SU-DHL-6 (cell line): ENCODE data around the gene RABGAP1.

Experiments used
- H2AFZ ChIP-seq: fragments of 200-600 bp; sonication (generic); 2 replicates; pipeline ENCODE4 v1.6.1; 2014; ENCODE audit warnings: low read depth, mild to moderate bottlenecking, moderate library complexity, mixed read lengths, antibody characterized with exemption, low read length; ENCODE audit not compliant: severe bottlenecking
- H3F3A ChIP-seq: fragments of 200-600 bp; shearing (Covaris generic); 2 replicates; pipeline ENCODE4 v1.6.0; 2016; ENCODE audit warnings: antibody characterized with exemption, mild to moderate bottlenecking; ENCODE audit not compliant: insufficient read depth
- H3K27ac ChIP-seq: fragments of 200-600 bp; sonication (generic); 2 replicates; pipeline ENCODE4 v1.5.1; 2016; ENCODE audit warnings: low read depth, mild to moderate bottlenecking, low read length, moderate library complexity, mixed read lengths
- H3K27me3 ChIP-seq: fragments of 200-600 bp; sonication (generic), shearing (Covaris generic); 2 replicates; pipeline ENCODE4 v1.6.0; 2014; ENCODE audit warnings: mild to moderate bottlenecking, low read length
- H3K36me3 ChIP-seq: fragments of 200-600 bp; sonication (generic); 2 replicates; pipeline ENCODE4 v1.6.1; 2014; ENCODE audit warnings: mild to moderate bottlenecking, low read length, mixed read lengths
- H3K4me2 ChIP-seq: fragments of 300-600, 200-600 bp; shearing (Covaris generic), sonication (generic); 2 replicates; pipeline ENCODE4 v1.6.0; 2014; ENCODE audit warnings: low read length, low read depth, mild to moderate bottlenecking; ENCODE audit not compliant: poor library complexity, severe bottlenecking
- H3K4me3 ChIP-seq: fragments of 200-600 bp; sonication (generic); 2 replicates; pipeline ENCODE4 v1.5.1; 2014; ENCODE audit warnings: antibody characterized with exemption, low read length, mild to moderate bottlenecking, mixed read lengths; ENCODE audit not compliant: insufficient read depth, poor library complexity, severe bottlenecking
- H3K79me2 ChIP-seq: fragments of 200-600 bp; sonication (generic); 2 replicates; pipeline ENCODE4 v1.6.1; 2014; ENCODE audit warnings: mild to moderate bottlenecking, low read length, moderate library complexity; ENCODE audit not compliant: insufficient read depth
- H3K9ac ChIP-seq: fragments of 200-600 bp; sonication (generic); 2 replicates; pipeline ENCODE4 v1.7.0; 2014; ENCODE audit warnings: mild to moderate bottlenecking, low read length
- H3K9me2 ChIP-seq: fragments of 200-600 bp; sonication (generic); replicated peaks from 2 replicates; pipeline ENCODE4 v1.6.1; 2014; ENCODE audit warnings: low read length; ENCODE audit not compliant: insufficient read depth
- H3K9me3 ChIP-seq: fragments of 200-600 bp; sonication (generic); 2 replicates; pipeline ENCODE4 v1.6.1; 2014; ENCODE audit warnings: low read length, mixed read lengths; ENCODE audit not compliant: insufficient read depth
- H4K20me1 ChIP-seq: fragments of 200-600 bp; sonication (generic); 2 replicates; pipeline ENCODE4 v1.6.1; 2014; ENCODE audit warnings: low read depth, mild to moderate bottlenecking, antibody characterized with exemption, low read length, moderate library complexity, mixed read lengths
- CTCF ChIP-seq: fragments of 200-600 bp; sonication (generic); IDR thresholded peaks from one replicate; pipeline ENCODE4 v1.5.1; 2017; ENCODE audit warnings: antibody characterized with exemption, mild to moderate bottlenecking, low read length, moderate library complexity; ENCODE audit not compliant: insufficient read depth, poor library complexity, severe bottlenecking
- EZH2phosphoT487 ChIP-seq: fragments of 200-600 bp; sonication (generic), shearing (Covaris generic); conservative IDR thresholded peaks from 2 replicates; pipeline ENCODE4 v1.6.1; 2018; ENCODE audit warnings: mild to moderate bottlenecking, antibody characterized with exemption, low read length, moderate library complexity, mixed read lengths

Gene RABGAP1

GRCh38 chr9:123113185-123113584 lies 172.4 kb downstream of the RABGAP1 start:
- Histone ChIP-seq H3K27ac (no peak overlapping the region), H3K36me3 (peaks cover 4% of the 10 kb centered on the region; the same call in 1 of the 2 replicates), H3F3A (no peaks in the 10 kb centered on the region), H3K9ac (no peak overlapping the region), H2AFZ (no peak overlapping the region), H4K20me1 (no peaks in the 10 kb centered on the region), H3K4me3 (no peak overlapping the region), H3K4me2 (no peak overlapping the region), H3K9me2 (no peaks in the 10 kb centered on the region), H3K9me3 (no peaks in the 10 kb centered on the region), H3K79me2 (no peaks in the 10 kb centered on the region), H3K27me3 (no peaks in the 10 kb centered on the region)
- TF ChIP-seq EZH2phosphoT487 (no peak), CTCF (no peak)

GRCh38 chr9:123115146-123115913 lies 174.5 kb downstream of the RABGAP1 start:
- no peaks in the 10 kb centered on the region for H3F3A ChIP-seq
- H3K4me3 ChIP-seq = no peak overlapping the region
- no peak overlapping the region for H3K4me2 ChIP-seq
- H3K36me3 ChIP-seq = peaks cover 4% of the 10 kb centered on the region; the same call in 1 of the 2 replicates
- no peak for TF ChIP-seq CTCF
- no peak for TF ChIP-seq EZH2phosphoT487
- H3K79me2 ChIP-seq = no peaks in the 10 kb centered on the region
- H3K27ac ChIP-seq = no peak overlapping the region
- H2AFZ ChIP-seq = no peak overlapping the region
- no peaks in the 10 kb centered on the region for H3K9me3 ChIP-seq
- H3K27me3 ChIP-seq = no peaks in the 10 kb centered on the region
- H3K9ac ChIP-seq = no peak overlapping the region
- no peaks in the 10 kb centered on the region for H4K20me1 ChIP-seq
- no peaks in the 10 kb centered on the region for H3K9me2 ChIP-seq

- H3K4me3 ChIP-seq = no peak overlapping the region
- no peaks in the 10 kb centered on the region; the same call in 1 of the 2 replicates for H3K79me2 ChIP-seq
- H3K36me3 ChIP-seq = peaks cover 6% of the 10 kb centered on the region; the same call in 1 of the 2 replicates
- TF ChIP-seq EZH2phosphoT487 = no peak
- no peak for TF ChIP-seq CTCF
- H3K9me2 ChIP-seq = no peaks in the 10 kb centered on the region
- no peaks in the 10 kb centered on the region for H3F3A ChIP-seq
- no peak overlapping the region for H2AFZ ChIP-seq
- no peaks in the 10 kb centered on the region for H4K20me1 ChIP-seq
- H3K9ac ChIP-seq = no peak overlapping the region
- no peak overlapping the region for H3K4me2 ChIP-seq
- H3K27me3 ChIP-seq = no peaks in the 10 kb centered on the region
- no peak overlapping the region for H3K27ac ChIP-seq
- H3K9me3 ChIP-seq = no peaks in the 10 kb centered on the region
These were observed 175.2 kb downstream of the RABGAP1 start for GRCh38 chr9:123116036-123116435.
